HG03354 (cell line): ENCODE data around the gene VSX1.

Experiments used
- ATAC-seq: cut with Tn5 transposase; IDR thresholded peaks from one replicate; pipeline ENCODE4 v1.9.1; 2021; ENCODE audit warnings: mild to moderate bottlenecking; ENCODE audit not compliant: unreplicated experiment, poor library complexity, severe bottlenecking

The VSX1 gene

DNA sequence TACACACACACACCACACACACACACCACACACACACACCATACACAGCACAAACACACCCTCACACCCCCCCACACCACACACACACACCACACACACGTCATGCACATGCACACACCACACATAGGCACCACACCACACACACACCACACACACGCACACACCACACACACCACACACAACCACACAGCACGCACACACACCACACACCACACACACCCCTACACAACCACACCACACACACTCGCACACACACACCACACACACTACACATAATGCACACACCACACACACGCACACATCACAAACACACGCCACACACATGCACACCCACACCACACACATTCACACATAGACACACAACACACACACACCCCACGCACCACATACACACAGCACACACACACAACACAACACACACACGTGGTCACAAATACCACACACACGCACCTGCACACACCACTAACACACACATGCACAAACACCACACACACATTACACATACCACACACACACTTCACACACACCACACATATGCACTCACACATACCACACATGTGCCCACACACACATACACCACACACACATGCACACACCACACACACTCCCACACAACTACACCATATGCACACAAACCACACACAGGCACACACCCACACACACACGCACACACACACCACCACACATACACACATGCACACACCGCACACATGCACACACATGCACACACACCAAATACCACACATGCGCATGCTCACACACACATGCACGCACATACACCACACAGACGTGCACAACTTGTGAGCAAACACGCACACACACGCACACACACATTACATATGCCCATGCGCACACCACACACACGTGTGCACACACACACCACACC, 14.6 kb downstream of the VSX1 start:
- ATAC-seq: no peak

DNA sequence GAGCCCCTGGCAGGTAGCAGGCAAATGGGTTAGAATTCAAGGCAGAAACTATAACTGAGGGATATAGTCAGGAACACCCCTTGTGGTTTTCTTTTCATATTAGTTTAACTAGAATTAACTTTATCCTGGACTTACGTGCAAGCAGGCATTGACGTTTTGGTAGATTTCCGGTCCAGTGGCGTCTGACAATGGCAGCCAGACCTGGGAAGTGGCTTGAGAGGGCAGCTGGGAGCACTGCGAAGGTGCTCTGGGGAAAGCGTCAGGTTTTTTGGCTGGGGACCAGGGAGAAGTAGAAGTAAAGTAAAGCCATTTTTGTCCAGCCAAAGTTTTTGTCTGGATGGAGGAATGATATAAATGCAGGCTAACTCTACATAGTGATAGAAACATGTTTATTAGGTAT, 15.6 kb downstream of the VSX1 start:
- no peak for ATAC-seq

DNA sequence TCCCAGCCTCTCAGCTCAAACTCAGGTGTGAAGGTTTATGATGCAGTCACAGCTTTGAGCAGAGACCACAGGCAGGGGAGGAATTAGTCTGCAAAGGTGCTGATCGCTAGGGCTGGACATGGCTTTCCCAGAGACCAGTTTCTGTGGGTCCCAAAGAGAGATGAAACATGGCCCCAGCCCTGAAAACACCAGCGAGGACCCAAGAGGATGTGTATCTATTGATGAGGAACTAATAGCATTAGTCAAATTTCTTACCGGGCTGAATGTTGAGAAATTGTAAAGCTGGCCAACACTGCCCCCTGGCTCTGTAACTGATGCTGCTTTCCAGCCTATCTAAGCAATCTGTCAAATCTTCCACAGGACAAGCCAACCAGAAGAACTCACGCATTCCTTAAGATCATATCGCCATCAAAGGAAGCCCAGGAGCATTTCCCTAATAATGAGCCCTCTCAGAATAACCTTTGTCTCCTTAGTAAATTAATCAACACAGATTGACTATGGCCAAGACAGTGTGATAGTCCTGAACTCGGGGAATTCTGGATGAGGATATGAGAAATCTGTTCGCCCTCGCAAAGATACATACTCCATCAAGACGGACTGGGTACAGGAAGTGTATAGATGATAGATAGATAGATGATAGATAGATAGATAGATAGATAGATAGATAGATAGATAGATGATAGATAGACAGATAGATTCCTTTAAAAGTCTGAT, 16.2 kb downstream of the VSX1 start:
- ATAC-seq: peak; percentile 92

DNA sequence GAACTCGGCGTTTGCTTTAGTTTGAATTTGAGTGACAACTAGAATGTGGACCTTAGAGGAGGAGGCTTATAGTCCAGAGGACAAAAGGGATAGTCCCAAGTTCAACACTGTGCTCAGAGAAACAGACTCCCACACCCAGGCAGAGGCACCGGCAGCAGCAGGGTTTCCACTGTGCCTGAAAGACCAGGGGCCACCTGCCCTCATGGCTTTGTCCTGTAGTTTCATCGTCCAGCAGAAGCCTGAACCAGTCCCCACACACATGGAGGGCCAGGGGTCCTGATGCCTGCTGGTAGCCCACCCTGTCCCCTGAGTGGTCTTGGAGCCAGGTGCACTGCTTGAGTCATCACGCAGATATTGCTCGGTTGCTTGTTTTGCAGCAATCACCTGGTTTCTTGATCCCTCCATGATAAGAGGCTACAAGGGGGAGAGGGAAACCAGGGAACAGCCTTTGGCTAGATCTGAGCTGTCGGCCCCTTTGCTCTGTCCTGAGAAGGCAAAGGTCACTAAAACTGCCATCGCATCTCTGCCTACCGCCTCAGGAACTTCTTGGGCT, 16.8 kb downstream of the VSX1 start:
- ATAC-seq: no peak

DNA sequence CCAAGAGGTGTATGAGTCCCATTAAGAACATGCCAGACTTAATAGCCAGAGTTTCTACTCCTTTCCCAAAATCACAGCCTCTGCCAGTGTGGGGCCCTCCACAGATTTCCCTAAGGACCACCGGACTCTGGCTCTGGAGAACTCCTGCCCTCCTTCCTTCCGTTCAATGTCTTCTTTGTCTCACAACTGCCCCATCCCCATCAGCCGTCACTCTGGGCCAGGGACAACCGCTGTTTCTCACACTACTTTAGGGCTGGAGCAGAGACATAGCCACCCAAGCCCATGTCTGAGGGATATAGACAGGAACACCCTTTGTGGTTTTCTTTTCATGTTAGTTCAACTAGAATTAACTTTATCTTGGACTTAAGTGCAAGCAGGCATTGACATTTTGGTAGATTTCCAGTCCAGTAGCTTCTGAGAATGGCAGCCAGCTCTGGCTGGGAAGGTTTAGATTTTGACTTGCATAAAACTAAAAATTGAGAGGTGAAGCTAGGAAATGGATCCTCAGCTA, 17.3 kb downstream of the VSX1 start:
- ATAC-seq: no peak

DNA sequence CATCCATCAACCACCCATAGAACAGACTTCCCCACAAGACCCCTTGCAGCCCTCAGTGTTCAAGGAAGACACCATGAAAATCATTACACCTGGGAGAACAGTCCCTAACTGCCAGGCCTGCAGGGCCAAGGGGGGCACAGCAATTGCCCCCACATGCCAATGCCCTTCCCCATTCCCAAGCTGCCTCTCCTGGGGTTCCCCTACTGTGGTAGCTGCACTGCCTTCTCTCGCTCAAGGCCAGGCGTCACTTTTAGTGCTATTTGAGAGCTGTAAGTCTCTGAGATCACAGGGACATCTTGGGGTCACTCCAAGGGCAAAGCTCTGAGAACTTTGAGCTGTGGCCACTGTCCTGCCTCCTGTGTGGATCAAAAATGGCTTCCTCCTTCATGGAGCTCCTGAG, 18.0 kb downstream of the VSX1 start:
- ATAC-seq: no peak

DNA sequence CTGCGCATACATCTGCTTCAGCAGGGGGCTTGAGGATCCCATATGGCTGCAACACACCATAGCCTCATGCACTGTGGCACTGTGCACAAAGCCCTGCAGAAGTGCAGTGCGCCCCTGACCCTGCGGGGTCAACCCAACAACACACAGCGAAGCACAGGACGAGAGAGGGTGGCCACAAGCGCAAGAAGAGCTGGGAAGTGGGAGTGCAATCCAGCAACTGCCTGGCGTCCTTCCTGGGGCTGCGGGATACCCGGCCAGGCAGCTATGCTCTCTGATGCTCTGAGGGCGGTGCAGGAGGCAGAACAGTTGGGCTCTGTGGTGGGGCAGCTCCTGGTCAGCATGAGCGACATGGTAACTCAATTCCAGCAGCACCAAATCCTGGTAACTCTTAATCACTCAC, 18.4 kb downstream of the VSX1 start:
- ATAC-seq: no peak

DNA sequence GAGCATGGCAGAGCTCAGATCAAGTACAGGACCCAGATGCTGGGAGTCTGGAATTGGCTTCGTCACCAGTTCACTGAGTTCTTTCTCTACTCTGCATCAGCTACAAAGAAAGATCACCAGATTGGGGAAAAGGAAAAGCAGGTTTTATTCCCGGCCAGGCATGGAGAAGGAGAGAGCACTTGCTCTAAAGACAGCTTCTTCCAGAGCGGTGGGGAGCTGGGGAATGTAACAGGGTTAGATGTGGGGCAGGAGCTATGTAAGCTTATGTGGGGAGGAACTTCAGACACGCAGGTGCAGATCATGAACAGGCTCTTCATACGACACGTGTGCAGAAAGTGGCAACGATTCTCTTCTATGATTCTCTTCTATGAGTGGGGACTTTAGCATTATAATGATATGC, 19.1 kb downstream of the VSX1 start:
- no peak for ATAC-seq

DNA sequence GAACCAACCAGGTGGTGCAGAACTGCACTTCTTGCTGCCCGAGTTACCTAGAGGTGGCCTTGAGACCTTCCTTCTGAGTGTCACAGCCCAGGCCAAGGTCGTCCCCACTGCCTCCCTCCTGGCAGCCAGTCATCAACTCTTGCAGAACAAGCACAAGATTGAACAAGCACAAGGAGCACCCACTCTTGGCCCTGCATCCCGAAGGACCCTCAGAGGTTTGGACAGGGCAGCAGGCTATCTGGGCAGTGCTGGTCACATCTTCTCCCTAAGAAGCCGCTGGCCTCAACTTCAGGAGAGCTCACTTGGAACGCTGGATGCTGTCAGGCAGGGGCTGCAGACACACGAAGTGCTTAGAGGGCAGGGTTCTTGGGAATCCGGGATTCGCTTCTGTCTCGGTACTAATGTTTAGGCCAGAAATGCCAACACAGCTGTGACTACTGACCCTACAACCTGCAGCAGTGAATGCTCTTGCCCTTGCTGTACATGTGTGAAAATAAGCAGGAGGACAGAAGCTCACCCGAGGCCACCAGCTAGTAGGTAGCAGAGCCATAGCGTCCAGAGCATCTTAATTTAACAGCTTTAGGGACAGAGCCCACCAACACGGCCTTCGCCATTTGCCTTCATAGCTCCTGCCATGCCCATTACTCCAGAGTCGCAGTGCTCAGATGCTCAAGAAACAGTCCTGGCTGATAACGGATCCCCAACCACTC, 20.0 kb downstream of the VSX1 start:
- no peak for ATAC-seq

DNA sequence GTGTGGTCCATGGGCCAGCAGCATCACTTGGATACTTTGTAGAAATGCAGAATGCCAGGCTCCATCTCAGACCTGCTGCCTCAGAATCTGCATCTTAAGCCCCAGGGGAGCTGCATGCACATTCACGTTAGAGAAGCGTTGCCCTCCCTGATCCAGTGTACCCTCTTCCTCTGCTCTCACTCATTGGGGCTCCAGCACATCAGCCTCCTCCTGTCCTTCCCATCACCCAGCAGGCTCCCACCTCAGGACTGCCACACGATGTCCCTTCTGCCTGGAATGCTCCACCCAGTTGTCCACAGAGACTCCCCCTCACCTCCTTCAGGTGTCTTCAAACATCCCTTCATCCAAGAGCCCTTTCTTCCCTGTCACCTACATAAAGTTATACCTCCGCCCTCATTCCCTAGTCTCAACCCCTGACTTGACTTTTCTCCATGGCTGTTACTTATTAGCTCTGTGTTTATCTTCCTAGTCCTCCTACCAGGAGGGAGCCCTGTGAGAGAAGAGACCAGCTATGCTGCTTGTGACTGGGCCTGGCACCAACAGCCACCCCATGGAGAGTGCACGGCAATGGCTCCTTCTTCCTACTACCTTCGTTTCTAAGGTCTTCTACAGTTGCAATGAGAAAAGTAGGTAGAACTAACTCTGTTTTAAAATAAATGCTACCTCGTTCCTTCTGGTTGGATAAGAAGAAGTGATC, 20.7 kb downstream of the VSX1 start:
- no peak for ATAC-seq

DNA sequence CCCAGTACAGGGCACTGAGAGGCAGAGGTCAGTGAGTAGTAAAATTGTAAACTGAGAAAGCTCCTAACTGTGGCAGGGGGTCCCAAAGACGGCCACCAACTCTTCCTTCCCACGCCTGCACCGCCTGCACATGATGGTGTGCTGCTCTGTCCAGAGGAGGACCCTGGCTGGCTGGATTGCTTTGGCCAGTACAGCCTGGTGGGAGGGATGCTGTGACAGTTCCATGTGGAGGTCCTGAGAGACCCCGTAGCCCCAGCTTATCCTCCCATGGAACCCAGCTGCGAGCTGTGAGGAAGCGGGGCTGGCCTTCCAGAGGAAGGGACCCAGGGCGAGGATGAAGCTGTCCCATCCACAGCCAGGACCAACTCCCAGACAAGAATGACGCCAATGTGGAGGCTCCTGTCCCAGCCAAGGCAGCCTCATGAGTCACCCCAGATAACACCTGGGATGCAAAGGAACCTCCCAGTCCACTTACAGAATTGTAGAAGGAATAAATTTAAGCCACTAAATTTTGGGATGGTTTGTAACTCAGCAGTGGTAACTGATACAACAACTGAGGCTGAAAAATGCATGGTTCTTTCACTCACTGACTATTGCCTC, 22.0 kb downstream of the VSX1 start:
- ATAC-seq: no peak

DNA sequence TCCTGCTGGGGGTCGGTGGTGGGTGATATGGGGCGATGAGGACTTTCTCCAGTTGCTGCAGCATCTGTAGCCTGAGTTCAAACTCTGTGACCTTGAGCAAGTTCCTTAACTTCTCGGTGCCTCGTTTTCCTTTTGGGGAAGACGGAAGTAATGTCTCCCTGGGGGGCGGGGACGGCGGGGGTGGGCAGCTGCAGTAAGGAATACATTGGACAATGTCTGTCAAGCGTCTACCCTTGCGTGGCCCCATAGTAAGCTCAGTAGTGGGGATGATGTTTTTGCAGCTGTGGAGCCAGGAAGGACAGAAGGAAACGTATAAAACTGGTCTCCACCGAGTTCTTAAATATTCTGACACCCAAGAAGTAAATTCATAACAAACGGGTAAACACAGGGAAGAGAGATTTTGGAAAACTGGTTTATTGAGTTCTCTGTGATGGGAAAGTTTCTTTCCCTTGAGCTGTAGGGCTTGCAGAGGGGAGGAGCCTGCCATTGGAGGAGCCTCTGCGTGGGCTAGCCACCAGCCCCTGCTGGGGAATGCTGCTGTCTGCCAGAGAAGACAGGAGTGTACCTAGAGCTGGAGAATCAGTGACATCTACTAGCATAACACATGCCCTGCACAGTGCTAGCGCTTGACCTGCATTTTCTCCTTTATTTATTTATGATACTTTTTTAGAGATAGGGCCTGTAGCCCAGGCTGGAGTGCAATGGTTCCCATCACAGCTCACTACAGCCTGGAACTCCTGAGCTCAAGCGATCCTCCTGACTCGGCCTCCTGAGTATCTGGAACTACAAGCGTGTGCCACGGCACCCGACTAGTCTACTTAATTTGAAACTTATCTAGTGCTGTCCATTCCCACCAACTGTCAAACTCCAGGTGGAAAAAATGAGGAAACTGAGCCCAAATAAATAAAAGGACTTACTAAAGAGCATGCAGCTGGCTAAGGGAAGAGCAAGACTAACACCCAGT, 22.8 kb downstream of the VSX1 start:
- no peak for ATAC-seq

DNA sequence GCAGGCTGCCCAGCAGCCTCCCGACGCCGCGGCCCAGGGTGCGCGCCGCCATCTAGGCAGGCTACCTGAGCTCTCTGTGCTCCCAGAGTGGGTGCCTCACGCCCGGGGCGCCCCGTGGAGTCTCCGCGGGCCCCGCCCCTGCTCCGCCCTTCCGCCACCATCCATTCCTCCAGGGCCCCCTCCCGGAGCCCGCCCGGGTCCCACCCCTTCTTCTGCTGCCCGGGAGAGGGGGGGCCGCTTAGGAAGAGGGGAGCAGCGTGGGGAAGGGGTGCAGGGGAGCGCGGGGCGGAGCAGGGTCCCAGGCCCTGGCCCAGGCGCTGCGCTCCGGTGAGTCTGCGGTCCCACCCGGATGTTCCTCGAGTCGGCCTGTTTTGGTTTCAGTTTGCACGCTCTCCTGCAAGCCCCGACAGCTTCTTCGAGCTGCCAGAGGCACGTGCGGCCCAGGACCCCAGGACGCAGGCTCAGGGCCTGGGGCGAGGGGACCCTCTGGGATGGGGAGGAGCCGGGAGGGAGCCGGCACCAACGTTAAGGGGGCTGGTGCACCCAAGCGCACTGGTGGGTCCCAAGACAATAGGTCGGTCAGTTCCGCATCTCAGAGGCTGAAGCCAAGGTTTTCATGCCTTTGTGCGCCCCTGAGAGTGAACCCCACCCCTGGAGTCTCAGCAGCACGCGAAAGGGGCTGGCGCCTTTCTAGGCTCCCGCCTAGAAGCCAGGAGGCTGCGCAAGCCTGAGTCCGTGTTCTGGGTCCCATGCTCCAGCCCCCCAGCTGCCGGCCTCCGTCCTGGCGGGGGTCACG, 23.7 kb downstream of the VSX1 start, which contains the start of gene ACSS1:
Gene ACSS1 (minus strand): TSS at position 89 of the 796 bp plus-strand sequence. CDS start 37 bp downstream, at position 52.
- peak; percentile 67 for ATAC-seq

DNA sequence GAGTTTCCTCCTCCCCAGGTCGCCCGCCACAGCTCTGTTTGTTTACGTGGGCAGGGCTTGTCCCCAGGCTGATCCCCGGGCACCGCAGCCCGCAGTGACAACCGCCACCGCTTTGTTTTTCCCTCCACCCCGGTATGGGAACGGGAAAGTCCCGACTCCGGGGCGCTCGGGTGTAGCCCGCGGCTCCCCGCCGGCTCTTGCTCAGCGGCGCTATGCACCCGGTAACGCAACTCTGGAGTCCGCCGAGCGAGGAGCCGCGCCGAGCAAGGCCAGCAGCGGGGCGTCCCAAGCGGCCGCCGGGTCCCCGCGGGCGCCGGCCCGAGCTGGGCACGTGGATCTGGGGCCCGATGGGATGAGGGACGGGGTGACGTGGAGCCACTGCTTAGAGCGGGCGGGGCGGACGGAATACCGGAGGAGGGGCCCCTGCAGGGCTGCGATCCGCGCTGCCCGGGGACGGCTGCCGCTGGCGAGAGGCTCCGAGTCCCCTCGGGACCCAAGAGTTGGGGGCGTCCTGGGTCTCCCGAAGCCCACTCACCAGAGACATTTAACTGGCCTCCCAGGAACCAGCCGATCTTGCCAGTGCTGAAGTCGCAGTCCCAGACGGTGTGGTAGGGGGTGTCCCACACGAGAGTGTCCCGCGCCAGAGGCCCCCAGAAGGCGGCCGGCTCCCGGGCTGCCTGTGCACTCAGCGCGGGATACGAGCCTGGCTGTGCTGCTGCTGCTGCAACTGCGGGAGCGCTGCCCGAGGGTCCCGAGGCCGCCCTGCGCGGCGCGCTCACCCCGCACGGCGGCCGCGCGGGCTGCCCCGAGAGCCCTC, 24.5 kb downstream of the VSX1 start:
- ATAC-seq: peak; percentile 32

DNA sequence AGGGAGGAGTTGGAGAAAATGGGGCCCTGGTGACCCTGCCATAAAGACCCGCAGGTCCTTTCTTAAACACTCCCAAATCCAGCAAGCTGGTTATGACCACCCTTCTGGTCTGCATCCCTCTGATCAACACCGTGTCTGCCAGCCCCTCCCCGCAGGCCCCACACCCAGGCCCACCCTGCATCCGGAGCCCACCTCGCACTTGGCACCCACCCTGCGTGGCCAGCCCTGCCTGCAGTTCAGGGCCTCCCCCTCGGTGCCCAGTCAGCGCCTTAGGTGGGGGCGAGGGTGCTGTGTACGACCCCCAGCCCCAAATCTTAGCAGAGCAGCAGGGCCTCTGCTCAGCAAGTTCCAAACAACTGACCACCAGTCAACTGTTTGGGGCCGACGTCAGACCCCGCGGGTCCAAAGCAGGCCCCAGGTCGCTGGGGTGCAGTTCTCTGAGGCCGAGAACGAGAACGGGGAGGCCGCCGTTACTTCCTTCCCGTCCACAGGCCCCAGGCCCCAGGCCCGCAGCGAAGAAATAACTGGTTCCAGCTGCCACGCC, 25.2 kb downstream of the VSX1 start:
- peak; percentile 37 for ATAC-seq
